ENCODE measurements around the gene FILIP1L.
"Not testable (repeated sequence)": the region's sequence is repeated elsewhere in the genome, so short reads cannot be mapped to it uniquely, and the experiment has no call there.

Gene FILIP1L

DNA sequence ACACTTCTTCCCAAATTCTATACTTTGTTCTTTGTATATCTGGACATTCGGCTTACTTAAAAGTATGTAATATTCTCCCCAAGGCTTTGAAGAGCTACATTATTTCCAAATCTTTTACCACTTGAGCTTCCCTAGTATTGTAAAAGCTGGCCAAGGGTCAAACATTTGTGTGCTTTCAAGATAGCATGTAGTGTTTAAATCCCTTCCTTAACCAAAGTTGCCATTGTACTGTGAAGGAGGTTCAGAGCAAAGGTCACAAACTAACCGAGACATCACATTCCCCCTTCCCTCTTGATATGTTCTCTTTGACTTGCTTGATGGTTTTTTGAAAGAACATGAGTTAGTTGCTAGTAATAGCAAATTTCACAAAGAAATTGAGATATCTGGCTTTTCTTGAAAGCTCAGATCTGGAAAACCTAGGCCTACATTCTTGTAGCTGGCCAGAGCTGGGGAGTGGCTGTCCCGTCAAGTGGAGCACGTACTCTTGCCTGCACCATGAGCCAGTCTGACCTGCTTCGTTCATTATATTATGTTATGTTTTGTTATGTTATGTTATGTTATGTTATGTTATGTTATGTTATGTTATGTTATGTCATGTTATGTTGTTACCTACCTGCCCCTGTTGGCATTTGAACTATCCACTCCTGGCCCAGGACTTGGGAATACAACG is 60.2 kb downstream of the FILIP1L start:
- Mint-ChIP-seq H3K4me3 (no peak overlapping the region), H3K27me3 (no peaks in the 10 kb centered on the region), H3K27ac (no peak overlapping the region), H3K4me1 (no peaks in the 10 kb centered on the region), H3K9me3 (no peaks in the 10 kb centered on the region), H3K36me3 (peaks cover 5% of the 10 kb centered on the region)

DNA sequence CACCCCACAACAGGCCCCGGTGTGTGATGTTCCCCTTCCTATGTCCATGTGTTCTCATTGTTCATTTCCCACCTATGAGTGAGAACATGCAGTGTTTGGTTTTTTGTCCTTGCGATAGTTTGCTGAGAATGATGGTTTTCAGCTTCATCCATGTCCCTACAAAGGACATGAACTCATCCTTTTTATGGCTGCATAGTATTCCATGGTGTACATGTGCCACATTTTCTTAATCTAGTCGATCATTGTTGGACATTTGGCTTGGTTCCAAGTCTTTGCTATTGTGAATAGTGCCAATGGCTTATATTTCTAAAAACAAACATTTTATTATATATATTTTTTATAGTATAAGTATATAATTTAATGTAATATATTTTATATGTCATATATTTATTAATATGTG is 62.8 kb downstream of the FILIP1L start:
- H3K36me3 Mint-ChIP-seq, H3K27ac Mint-ChIP-seq, H3K4me3 Mint-ChIP-seq, H3K9me3 Mint-ChIP-seq, H3K4me1 Mint-ChIP-seq, H3K27me3 Mint-ChIP-seq: not testable (repeated sequence)

DNA sequence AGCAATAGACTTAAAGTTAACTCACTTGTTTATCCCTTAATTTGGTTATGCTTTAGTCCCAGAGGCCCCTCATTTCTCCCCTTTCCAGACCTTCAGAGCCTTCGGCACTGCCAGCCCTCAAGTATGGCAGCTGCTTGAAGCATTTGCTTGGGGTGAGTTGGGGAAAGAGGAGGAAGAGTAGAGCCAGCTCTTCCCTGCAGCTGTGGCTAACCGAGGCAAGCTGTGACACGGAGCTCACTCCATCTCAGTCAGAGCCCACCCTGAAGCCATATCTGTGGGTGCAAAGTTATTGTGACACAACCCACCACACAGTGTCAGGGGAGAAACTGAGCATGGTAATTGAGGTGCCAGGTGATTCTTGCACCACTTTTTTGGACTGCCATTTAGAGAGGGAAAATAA is 66.1 kb downstream of the FILIP1L start:
- no peak overlapping the region for H3K27ac Mint-ChIP-seq
- H3K36me3 Mint-ChIP-seq: peaks cover 2% of the 10 kb centered on the region
- no peaks in the 10 kb centered on the region for H3K27me3 Mint-ChIP-seq
- H3K4me1 Mint-ChIP-seq: peaks cover 6% of the 10 kb centered on the region
- H3K4me3 Mint-ChIP-seq: no peak overlapping the region
- H3K9me3 Mint-ChIP-seq: no peaks in the 10 kb centered on the region

DNA sequence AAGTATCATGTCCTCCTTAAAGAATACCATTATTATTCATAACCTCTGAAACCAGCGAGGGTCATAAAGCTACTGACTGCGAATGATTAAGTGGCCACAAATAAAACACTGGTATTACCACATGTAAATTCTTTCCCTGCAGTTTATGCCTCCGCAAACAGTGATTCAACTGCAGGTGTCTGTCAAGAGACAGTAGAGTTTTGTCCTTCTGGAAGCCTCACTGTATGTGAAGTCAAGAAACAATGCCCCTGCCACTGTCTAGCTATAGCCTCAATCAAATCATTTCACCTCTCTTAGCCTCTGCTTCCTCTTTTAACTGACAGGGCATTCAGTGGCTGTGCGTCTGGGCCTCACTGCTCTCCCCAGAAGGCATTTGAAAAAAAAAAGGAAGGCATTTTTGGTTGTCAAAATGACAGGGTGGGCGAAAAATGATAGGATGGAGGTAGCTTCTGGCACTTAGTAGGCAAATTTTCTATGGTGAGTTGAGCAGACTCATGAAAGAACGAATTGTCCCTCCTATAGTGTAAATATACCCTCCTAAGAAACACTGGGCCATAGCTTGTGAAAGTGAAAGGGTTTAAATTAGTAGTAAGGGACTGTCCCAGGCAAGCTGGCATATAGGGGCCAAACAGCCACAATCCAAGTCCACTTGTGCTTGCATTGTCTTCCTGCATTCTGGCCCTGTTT is 66.7 kb downstream of the FILIP1L start:
- Mint-ChIP-seq H3K4me3 (no peak overlapping the region), H3K36me3 (peaks cover 2% of the 10 kb centered on the region), H3K4me1 (peaks cover 6% of the 10 kb centered on the region), H3K27me3 (no peaks in the 10 kb centered on the region), H3K9me3 (no peaks in the 10 kb centered on the region), H3K27ac (no peak overlapping the region)

DNA sequence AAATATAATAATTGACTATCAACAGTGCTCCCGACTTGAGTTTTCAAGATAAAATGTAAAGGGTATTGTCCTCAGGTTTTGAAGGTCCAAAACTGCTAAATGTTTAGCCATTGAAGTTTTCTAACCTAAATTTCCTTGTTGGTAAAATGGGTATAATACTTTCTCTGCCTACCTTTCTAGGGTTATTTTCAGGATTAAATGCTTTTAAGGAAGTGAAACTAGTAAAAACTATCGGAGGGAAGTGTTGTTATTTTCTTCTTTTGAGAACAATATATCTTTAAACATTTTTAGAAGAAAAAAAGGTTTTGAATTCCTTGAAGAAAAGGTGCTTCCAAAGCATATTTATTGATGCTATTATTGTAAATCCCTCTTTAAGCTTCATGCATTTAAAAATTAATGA is 67.3 kb downstream of the FILIP1L start:
- no peak overlapping the region for H3K27ac Mint-ChIP-seq
- no peak overlapping the region for H3K4me3 Mint-ChIP-seq
- H3K27me3 Mint-ChIP-seq: no peaks in the 10 kb centered on the region
- no peaks in the 10 kb centered on the region for H3K9me3 Mint-ChIP-seq
- H3K4me1 Mint-ChIP-seq: peaks cover 6% of the 10 kb centered on the region
- peaks cover 2% of the 10 kb centered on the region for H3K36me3 Mint-ChIP-seq

DNA sequence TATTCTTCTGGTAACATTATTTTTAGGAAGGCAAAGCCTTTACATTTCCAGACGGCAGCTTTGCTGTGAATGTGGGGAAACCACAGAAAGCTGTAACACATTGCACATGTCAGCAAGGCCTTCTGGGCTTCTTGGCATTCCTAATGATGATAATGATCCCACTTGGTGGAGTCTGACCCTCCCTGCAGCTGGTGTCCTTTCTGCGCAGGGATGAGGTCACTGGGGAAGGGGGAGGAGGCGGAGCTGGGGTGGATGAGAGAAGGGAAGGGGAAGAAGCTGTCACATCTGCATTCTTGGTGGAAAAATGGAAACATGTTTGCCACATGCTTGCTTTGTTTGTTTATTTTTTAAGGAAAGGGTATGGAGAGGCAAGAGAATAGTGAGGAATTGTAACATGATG is 68.6 kb downstream of the FILIP1L start:
- peaks cover 6% of the 10 kb centered on the region for H3K4me1 Mint-ChIP-seq
- H3K9me3 Mint-ChIP-seq: no peaks in the 10 kb centered on the region
- H3K4me3 Mint-ChIP-seq: no peak overlapping the region
- no peak overlapping the region for H3K27ac Mint-ChIP-seq
- peaks cover 2% of the 10 kb centered on the region for H3K36me3 Mint-ChIP-seq
- no peaks in the 10 kb centered on the region for H3K27me3 Mint-ChIP-seq

DNA sequence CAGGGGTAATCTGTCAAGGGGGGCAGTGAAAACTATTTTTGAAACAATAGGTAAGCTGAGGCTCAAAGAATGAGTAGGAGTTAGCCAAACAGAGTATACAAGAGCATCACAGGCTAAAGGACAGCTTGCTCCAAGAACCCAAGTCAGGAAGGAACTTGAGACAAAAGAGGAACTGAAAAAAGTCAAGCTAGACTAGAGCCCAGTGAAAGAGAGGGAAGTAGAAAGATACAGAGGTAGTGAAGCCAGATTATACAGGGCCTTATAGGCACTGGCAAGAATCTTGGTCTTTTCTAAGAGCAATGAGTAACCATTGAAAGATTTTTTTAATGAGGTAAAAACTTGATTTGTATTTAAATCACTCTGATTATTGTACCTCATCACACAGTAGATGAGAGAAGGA is 69.9 kb downstream of the FILIP1L start:
- peaks cover 2% of the 10 kb centered on the region for H3K36me3 Mint-ChIP-seq
- no peaks in the 10 kb centered on the region for H3K27me3 Mint-ChIP-seq
- H3K27ac Mint-ChIP-seq: no peak overlapping the region
- H3K4me3 Mint-ChIP-seq: no peak overlapping the region
- no peaks in the 10 kb centered on the region for H3K9me3 Mint-ChIP-seq
- H3K4me1 Mint-ChIP-seq: peaks cover 6% of the 10 kb centered on the region

DNA sequence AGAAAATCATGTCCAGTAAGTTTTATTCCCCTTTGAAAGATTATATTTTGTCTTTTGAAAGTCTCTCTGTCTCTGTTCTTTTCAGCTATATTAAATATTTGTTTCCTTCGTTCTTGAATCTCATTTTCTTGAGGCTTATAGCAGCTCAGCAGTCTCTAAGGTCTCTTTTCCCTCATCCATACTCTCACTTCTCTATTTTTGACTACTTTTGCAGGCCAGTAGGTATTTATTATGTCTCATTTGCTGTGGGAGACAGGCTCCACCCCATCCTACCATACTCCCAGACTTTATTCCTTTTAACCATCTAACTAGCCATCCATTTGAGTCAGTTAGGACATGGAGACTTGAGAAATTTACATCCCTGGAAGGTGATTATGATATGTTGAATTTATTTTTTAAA is 71.0 kb downstream of the FILIP1L start:
- Mint-ChIP-seq H3K36me3 (peaks cover 2% of the 10 kb centered on the region), H3K27me3 (no peaks in the 10 kb centered on the region), H3K9me3 (no peaks in the 10 kb centered on the region), H3K4me1 (peaks cover 6% of the 10 kb centered on the region), H3K4me3 (no peak overlapping the region), H3K27ac (no peak overlapping the region)

DNA sequence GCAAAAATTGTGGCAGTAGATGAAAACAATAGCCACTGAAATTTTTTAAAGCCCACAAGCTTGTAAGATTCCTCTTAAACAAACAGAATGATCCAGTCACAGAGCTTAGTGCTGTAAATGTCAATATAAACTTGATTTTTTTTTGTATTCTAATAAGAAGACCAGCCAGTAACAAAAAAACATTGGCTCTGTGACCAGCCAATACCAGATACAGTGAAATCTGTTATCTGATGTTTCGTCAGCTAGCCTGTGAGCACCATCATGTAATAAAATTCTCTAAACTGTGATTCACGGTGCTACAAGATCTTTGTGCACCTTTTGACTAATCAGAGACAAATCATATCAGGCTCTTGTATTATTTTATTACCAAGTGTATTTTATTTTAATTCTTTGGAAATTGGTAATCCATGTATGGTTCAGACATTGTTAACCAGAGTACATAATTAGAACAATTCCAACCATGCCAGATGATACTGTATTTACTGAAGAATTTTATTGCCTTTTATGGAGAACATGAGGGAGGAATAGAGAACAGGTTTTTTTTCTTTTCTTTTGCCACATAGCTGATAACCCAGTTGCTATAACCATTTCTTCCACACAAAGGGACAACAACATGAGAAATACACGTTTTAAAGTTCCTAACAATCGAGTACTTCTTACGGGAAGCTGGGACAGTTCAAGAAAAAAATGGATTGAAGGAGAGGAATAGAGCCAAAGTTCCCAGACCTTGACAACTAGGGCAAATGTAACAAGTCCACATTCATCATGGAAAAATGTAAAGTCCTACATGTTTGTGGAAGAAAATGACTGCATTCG is 71.9 kb downstream of the FILIP1L start:
- H3K27ac Mint-ChIP-seq: no peak overlapping the region
- H3K27me3 Mint-ChIP-seq: no peaks in the 10 kb centered on the region

DNA sequence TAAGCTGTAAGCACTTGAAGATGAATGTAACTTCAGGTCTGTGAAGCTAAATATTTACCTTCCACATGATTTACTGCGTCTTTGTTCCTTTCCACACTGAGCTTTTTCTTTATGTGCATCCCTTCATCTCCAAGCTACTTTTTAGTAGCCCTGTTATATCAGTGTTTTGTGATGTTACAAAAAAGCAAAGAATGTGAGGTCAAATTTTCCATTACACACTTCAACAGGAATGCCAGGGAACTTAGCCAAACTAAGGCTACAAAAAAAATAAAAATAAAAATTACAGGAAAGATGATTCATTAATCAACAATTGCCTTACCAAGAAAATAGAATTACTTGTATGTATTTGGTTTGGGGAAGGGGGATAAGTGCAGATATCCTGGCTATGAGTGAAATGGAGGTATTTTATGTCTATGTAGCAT is 73.0 kb downstream of the FILIP1L start:
- Mint-ChIP-seq H3K36me3 (peaks cover 2% of the 10 kb centered on the region), H3K4me1 (no peaks in the 10 kb centered on the region), H3K9me3 (no peaks in the 10 kb centered on the region), H3K4me3 (no peak overlapping the region), H3K27ac (no peak overlapping the region), H3K27me3 (no peaks in the 10 kb centered on the region)

More for the DNA sequence above, 71.9 kb downstream of the FILIP1L start:
- Mint-ChIP-seq H3K4me1 (peaks cover 2% of the 10 kb centered on the region), H3K9me3 (no peaks in the 10 kb centered on the region), H3K36me3 (peaks cover 2% of the 10 kb centered on the region), H3K4me3 (no peak overlapping the region)

DNA sequence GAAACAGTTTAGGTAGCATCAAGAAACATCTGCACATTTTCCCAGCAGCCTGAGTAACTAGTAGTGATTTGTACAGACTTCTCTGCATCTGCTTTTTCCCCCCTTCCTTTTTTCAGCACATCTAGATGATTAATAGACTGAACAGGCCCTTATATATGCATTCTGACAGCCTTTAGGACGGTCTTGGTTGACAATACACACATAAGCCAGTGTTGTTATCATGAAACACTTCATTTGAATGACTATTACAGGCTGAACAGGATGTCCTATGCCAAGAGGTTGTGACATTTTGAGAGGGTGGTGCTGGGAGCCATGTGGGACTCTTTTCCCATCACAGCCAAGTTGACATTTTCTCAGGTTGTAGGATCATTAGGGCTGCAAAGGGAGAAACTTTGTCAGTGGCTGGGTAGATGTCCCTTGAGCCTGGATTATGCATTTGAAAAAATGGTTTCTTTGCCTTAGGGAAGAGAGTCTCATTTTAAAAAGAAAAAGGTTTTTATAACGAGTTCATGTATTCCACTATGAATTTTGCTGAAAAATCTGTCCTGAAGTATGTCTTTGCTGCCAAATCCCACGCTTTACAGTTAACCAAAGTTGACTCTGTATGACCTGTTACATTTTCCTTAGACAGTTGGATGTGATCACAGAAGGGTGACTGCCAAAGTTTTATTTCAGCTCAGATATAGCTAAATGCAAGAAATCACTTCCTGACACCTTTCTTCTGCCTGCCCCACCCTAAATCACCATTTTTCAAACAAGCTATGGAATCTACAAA is 73.7 kb downstream of the FILIP1L start:
- Mint-ChIP-seq H3K36me3 (peaks cover 2% of the 10 kb centered on the region), H3K27ac (no peak overlapping the region), H3K4me1 (no peaks in the 10 kb centered on the region), H3K4me3 (no peak overlapping the region), H3K9me3 (no peaks in the 10 kb centered on the region), H3K27me3 (no peaks in the 10 kb centered on the region)

DNA sequence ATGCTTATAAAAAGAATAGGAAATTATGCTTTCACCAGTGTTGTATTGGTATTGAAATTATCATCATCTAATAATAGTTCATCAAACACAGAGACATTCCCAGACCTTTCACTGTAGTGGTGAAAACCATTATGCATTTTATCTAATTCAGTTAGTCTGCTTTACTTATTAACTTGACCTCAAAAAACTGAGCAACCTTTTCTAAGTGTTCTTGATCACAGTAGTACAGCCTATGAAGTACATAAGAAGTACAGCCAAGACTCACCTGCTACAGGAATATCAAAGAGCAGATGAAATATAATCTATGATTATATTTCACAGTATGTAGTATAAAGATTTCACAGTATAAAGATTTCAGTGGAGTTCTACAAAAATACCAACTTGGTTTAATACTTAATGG is 75.2 kb downstream of the FILIP1L start:
- H3K4me1 Mint-ChIP-seq: no peaks in the 10 kb centered on the region
- no peak overlapping the region for H3K4me3 Mint-ChIP-seq
- peaks cover 2% of the 10 kb centered on the region for H3K36me3 Mint-ChIP-seq
- no peak overlapping the region for H3K27ac Mint-ChIP-seq
- H3K27me3 Mint-ChIP-seq: no peaks in the 10 kb centered on the region
- no peaks in the 10 kb centered on the region for H3K9me3 Mint-ChIP-seq

DNA sequence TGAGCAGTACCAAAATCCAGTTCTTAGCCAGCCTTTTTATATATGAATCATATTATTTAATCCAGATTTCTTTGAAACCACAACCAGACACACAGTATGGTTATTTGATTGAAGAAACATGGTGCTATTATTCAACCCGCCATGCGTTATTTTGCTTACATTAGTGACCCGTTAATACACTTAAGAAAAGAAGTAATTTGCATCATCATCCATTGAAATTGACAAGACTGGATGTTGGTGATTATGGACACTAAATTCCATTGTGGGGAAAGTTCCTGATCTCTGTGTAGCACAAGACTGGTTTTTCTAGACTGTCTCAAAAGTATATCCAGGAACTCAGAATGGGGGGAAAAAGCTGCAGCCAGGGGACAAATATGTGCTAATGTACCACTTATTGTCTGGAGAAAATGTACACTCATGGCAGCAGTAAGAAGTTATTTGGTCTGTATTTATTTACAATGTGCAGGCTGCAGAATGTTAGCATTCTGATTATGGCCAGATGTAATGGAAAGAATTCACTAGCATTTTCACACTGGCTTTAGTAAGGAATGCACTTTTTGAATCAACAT is 80.3 kb downstream of the FILIP1L start:
- H3K27ac Mint-ChIP-seq: no peak overlapping the region
- no peak overlapping the region for H3K4me3 Mint-ChIP-seq
- no peaks in the 10 kb centered on the region for H3K27me3 Mint-ChIP-seq
- H3K36me3 Mint-ChIP-seq: peaks cover 10% of the 10 kb centered on the region
- no peaks in the 10 kb centered on the region for H3K9me3 Mint-ChIP-seq
- H3K4me1 Mint-ChIP-seq: peaks cover 4% of the 10 kb centered on the region

DNA sequence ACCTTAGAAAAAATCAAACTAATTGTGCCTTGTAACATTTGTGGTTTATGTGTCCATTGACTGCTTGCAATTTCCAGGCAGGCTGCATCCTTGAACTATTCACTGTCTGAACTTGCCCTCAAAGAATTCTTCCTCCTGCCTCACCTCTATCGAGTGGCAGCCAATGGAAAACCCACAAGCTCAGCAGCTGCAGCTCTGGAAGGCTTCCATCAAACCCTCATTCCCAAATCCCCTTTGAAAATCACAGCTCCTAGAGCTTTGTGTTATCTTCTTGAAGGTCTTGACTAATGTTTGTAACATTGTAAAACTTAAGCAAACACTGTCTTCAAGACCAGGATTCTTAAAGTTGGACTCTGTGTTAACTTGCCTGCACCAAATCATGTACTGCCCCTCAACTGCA is 81.1 kb downstream of the FILIP1L start:
- no peak overlapping the region for H3K4me3 Mint-ChIP-seq
- H3K36me3 Mint-ChIP-seq: peaks cover 10% of the 10 kb centered on the region
- peaks cover 4% of the 10 kb centered on the region for H3K4me1 Mint-ChIP-seq
- H3K9me3 Mint-ChIP-seq: no peaks in the 10 kb centered on the region
- H3K27ac Mint-ChIP-seq: no peak overlapping the region
- no peaks in the 10 kb centered on the region for H3K27me3 Mint-ChIP-seq

DNA sequence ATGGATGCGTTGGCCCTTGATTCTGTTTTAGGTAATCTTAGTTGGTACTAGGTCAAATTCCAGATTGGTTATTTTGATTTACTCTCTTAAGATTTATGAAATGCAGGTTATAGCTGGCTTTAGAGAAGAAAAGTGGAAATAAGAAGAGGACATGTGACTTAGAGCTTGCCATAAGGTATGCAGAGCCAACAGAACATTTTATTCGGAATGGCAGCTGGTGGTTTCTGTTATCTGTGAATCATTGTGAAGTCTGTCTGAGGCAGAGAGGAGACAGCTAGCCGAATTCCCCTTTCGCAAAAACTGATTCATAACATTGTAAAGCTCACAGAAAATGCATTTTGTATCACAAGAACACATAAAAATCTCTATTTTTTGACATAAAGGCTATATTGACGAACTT is 82.1 kb downstream of the FILIP1L start:
- H3K36me3 Mint-ChIP-seq: peaks cover 10% of the 10 kb centered on the region
- no peak overlapping the region for H3K27ac Mint-ChIP-seq
- H3K9me3 Mint-ChIP-seq: no peaks in the 10 kb centered on the region
- no peak overlapping the region for H3K4me3 Mint-ChIP-seq
- H3K4me1 Mint-ChIP-seq: peaks cover 4% of the 10 kb centered on the region
- no peaks in the 10 kb centered on the region for H3K27me3 Mint-ChIP-seq
